Esophagus squamous epithelium (tissue), 4 donors: ENCODE data around the gene MTM1.

ENCODE experiments used
- CTCF ChIP-seq, 6 experiments: fragments of 450-650 bp in 4 of 6; fragments of 200-600 bp in 2 of 6; sonication (generic) in 2 of 6; IDR thresholded peaks; one replicate each; pipeline ENCODE4 v1.5.1; 2016 to 2019; ENCODE audit warnings: antibody characterized with exemption in 6 of 6, mild to moderate bottlenecking in 4 of 6, moderate library complexity in 4 of 6
- POLR2A ChIP-seq, 4 donors: fragments of 450-650 bp; IDR thresholded peaks; one replicate each; pipeline ENCODE4 v1.6.1; 2017; ENCODE audit warnings: antibody characterized with exemption in 4 of 4, mild to moderate bottlenecking in 4 of 4, moderate library complexity in 3 of 4

GRCh38 chrX:150529587-150529986 is 38.8 kb upstream of the MTM1 start:
- TF ChIP-seq CTCF (IDR thresholded peaks at IDR 0.05), result no peak
- TF ChIP-seq POLR2A (IDR thresholded peaks at IDR 0.05), result no peak
